Measurements from ENCODE around the gene PRKN. TPM values are rescaled to one million over a fixed set of nuclear protein-coding genes. Genes with fewer than 3 reads are reported as not detected.

PRKN gene
- total RNA-seq, 1 experiment from 2014 or later: 0.34 TPM

GRCh38 chr6:161355696-161356095, 1371.9 kb downstream of the PRKN start:
- Mint-ChIP-seq H3K4me3 (ENCODE audit: unreplicated experiment) (no peak overlapping the region), H3K36me3 (ENCODE audit: insufficient read depth, unreplicated experiment) (no peaks in the 10 kb centered on the region), H3K27ac (ENCODE audit: unreplicated experiment) (no peak overlapping the region), H3K27me3 (ENCODE audit: insufficient read depth, unreplicated experiment) (no peaks in the 10 kb centered on the region), H3K9me3 (ENCODE audit: unreplicated experiment) (peaks cover 11% of the 10 kb centered on the region), H3K4me1 (ENCODE audit: low read depth, unreplicated experiment) (peaks cover 17% of the 10 kb centered on the region)
- no peaks in the 10 kb centered on the region for H3K36me3 ChIP-seq (ENCODE audit: control insufficient read depth, insufficient read depth, low read length)
- BruUV-seq (replicated peaks): no TSS peak
- POLR2A ChIA-PET: no interaction called here
- H3K4me1 ChIP-seq: peaks cover 21% of the 10 kb centered on the region
- no peaks in the 10 kb centered on the region for H3K9me3 ChIP-seq
- DNase-seq: no peak
- CTCF ChIA-PET: interaction anchor here (1.2 to 2.9 kb wide), 2 partner anchors 13 to 15 kb away, joined by 4 to 19 read pairs; no protein-coding TSS in a partner anchor
- no peak overlapping the region for H3K4me3 ChIP-seq (ENCODE audit: low read depth, low read length)
- intact Hi-C loops (cut with micrococcal nuclease; ENCODE audit: unreplicated experiment): no loop called here
- TF ChIP-seq CTCF (IDR thresholded peaks at IDR 0.05; ENCODE audit: insufficient read depth in 1 of 2, low read depth in 1 of 2, low read length in 1 of 2, severe bottlenecking in 1 of 2, unreplicated experiment in 1 of 2): no peak
- H3K27me3 ChIP-seq (replicated peaks; ENCODE audit: control insufficient read depth, insufficient read depth, low read length): no peaks in the 10 kb centered on the region

GRCh38 chr6:161354956-161355355, 1372.6 kb downstream of the PRKN start:
- Histone ChIP-seq H3K27me3 (replicated peaks; ENCODE audit: control insufficient read depth, insufficient read depth, low read length) (no peaks in the 10 kb centered on the region), H3K36me3 (ENCODE audit: control insufficient read depth, insufficient read depth, low read length) (no peaks in the 10 kb centered on the region), H3K4me1 (peaks cover 21% of the 10 kb centered on the region), H3K4me3 (ENCODE audit: low read depth, low read length) (no peak overlapping the region), H3K9me3 (no peaks in the 10 kb centered on the region)
- peaks cover 11% of the 10 kb centered on the region for H3K9me3 Mint-ChIP-seq (ENCODE audit: unreplicated experiment)
- DNase-seq: no peak
- CTCF ChIA-PET: interaction anchor here (1.2 to 2.9 kb wide), 2 partner anchors 13 to 16 kb away, joined by 4 to 19 read pairs; no protein-coding TSS in a partner anchor
- H3K27me3 Mint-ChIP-seq (ENCODE audit: insufficient read depth, unreplicated experiment): no peaks in the 10 kb centered on the region
- TF ChIP-seq CTCF (IDR thresholded peaks at IDR 0.05; ENCODE audit: insufficient read depth in 1 of 2, low read depth in 1 of 2, low read length in 1 of 2, severe bottlenecking in 1 of 2, unreplicated experiment in 1 of 2): no peak
- no peak overlapping the region for H3K4me3 Mint-ChIP-seq (ENCODE audit: unreplicated experiment)
- intact Hi-C loops (cut with micrococcal nuclease; ENCODE audit: unreplicated experiment): loop anchor here (1.0 kb wide), 1 partner anchor 12 kb away; no protein-coding TSS in a partner anchor
- POLR2A ChIA-PET: interaction anchor here (0.6 kb wide), 1 partner anchor 82 kb away, joined by 4 read pairs; no protein-coding TSS in a partner anchor
- no TSS peak for BruUV-seq (replicated peaks)
- H3K36me3 Mint-ChIP-seq (ENCODE audit: insufficient read depth, unreplicated experiment): no peaks in the 10 kb centered on the region
- peak overlapping the region; percentile 60 for H3K27ac Mint-ChIP-seq (ENCODE audit: unreplicated experiment)
- peaks cover 17% of the 10 kb centered on the region for H3K4me1 Mint-ChIP-seq (ENCODE audit: low read depth, unreplicated experiment)

- no peak for TF ChIP-seq CTCF (IDR thresholded peaks at IDR 0.05; ENCODE audit: insufficient read depth in 1 of 2, low read depth in 1 of 2, low read length in 1 of 2, severe bottlenecking in 1 of 2, unreplicated experiment in 1 of 2)
- ChIA-PET POLR2A (interaction anchor here (0.6 kb wide), 1 partner anchor 81 kb away, joined by 4 read pairs; no protein-coding TSS in a partner anchor), CTCF (interaction anchor here (0.8 to 2.9 kb wide), 4 partner anchors 14 to 80 kb away, joined by 4 to 19 read pairs (median 4); partner anchors contain the start of gene AGPAT4)
- Histone ChIP-seq H3K4me3 (ENCODE audit: low read depth, low read length) (no peak overlapping the region), H3K27me3 (replicated peaks; ENCODE audit: control insufficient read depth, insufficient read depth, low read length) (no peaks in the 10 kb centered on the region), H3K9me3 (no peaks in the 10 kb centered on the region), H3K36me3 (ENCODE audit: control insufficient read depth, insufficient read depth, low read length) (no peaks in the 10 kb centered on the region), H3K4me1 (peaks cover 21% of the 10 kb centered on the region)
- intact Hi-C loops (cut with micrococcal nuclease; ENCODE audit: unreplicated experiment): loop anchor here (1.0 kb wide), 1 partner anchor 13 kb away; no protein-coding TSS in a partner anchor
- Mint-ChIP-seq H3K4me1 (ENCODE audit: low read depth, unreplicated experiment) (peaks cover 17% of the 10 kb centered on the region), H3K27ac (ENCODE audit: unreplicated experiment) (no peak overlapping the region), H3K27me3 (ENCODE audit: insufficient read depth, unreplicated experiment) (no peaks in the 10 kb centered on the region), H3K9me3 (ENCODE audit: unreplicated experiment) (peaks cover 11% of the 10 kb centered on the region), H3K36me3 (ENCODE audit: insufficient read depth, unreplicated experiment) (no peaks in the 10 kb centered on the region), H3K4me3 (ENCODE audit: unreplicated experiment) (no peak overlapping the region)
- no peak for DNase-seq
- BruUV-seq (replicated peaks): no TSS peak
Observed at GRCh38 chr6:161354276-161354840, 1373.2 kb downstream of the PRKN start.
